H1 (cell line): ENCODE data around the gene TTC38. TPM values are rescaled to one million over a fixed set of nuclear protein-coding genes. Genes with fewer than 3 reads are reported as not detected.

ENCODE experiments used
- CBX5 ChIP-seq: fragments of 300-800, 300-1000 bp; sonication (generic); IDR thresholded peaks from 2 replicates; pipeline ENCODE4 v1.7.1; 2016; ENCODE audit warnings: antibody characterized with exemption, low read length, low read depth
- HDAC2 ChIP-seq, 2 experiments: fragments of 300-600 bp in 1 of 2; sonication (generic) in 1 of 2; IDR thresholded peaks; 2 replicates each; pipeline ENCODE4 v1.6.1; 2011 to 2012; ENCODE audit warnings: low read depth in 2 of 2, low read length in 2 of 2, mild to moderate bottlenecking in 2 of 2, moderate library complexity in 2 of 2, borderline replicate concordance in 1 of 2, inconsistent platforms in 1 of 2
- SP4 ChIP-seq: IDR thresholded peaks from 2 replicates; pipeline ENCODE4 v1.6.1; 2012; ENCODE audit warnings: low read length, inconsistent platforms
- polyA plus RNA-seq, 7 experiments: library from polyadenylated mRNA; depleted of rRNA in 3 of 7; stranded (reverse) in 5 of 7; unstranded in 2 of 7; fragments of >200 nt in 5 of 7; fragments of 200-250 nt in 2 of 7; gene quantifications; 1 replicate in 5 of 7; 2 replicates in 1 of 7; 4 replicates in 1 of 7; pipeline versions ENCODE4 v1.2.1 to v1.2.3, GENCODE V29; 2011 to 2013; ENCODE audit warnings: missing spikeins in 2 of 7, mixed read lengths in 2 of 7
- total RNA-seq: library from RNA; stranded (reverse); fragmentation: NEBNext Ultra II Directional; extraction: Animal tissue kit (Norgen Biotek cat#: 25700); gene quantifications from 2 replicates; pipeline ENCODE4 v1.2.1, GENCODE V29; 2021

The TTC38 gene
- total and polyA plus RNA-seq, 2 of the 8 experiments (the other 6 are each of a cell fraction or from before 2014, with no cell fraction given) = 25.3 to 34.8 TPM

DNA sequence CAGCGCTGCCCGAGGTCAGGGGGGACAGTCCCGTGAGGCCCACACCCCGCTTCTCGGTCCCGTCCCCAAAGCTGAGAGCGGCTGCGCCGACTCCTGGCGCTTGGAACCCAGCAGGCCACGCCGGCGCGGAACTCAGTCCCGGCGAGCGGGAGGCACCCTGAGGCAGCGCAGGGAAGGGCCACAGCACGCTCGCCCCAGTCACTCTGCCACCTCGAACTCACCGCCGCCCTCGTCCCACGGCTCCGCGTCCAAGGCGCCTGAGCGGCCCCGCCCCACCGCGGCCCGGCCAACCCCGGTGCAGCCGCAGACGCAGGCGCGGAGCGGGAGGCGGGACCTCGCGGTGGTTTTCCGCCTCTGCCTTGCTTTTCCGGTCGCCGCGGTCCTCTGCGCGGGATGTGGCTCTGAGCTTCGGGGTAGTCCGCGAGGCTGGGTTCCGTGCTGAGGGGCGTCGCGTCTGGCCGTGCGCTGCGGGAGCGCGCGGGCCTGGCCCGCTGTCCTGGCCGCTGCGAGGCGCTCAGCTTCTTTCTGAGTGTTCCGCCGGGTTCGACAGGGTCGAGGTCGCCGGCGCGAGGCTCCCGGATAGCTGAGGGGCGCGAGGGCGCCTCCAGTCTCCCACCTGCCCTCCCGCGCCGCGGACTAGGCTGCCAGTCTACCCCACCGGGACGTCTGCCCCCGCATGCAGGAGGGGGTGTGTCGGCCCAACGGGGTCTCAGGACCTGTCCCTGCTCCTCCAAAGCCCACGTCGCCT is 17.6 kb upstream of the TTC38 start, which contains the start of gene CDPF1 (continued):
- TF ChIP-seq HDAC2 (IDR thresholded peaks at IDR 0.05; ENCODE audit: borderline replicate concordance in 1 of 2, low read depth in 2 of 2, low read length in 2 of 2) = peak in 1 of 2 experiments; percentile 56; a peak in 1 of 4 replicates
- no peak for TF ChIP-seq SP4
- no peak for TF ChIP-seq CBX5
